ENCODE data around the gene CMTR2. TPM values are rescaled to one million over a fixed set of nuclear protein-coding genes. Genes with fewer than 3 reads are reported as not detected.

CMTR2 gene
- polyA plus RNA-seq, 1 of the 3 experiments (the other 2 are of a cell fraction), result 7.2 TPM

DNA sequence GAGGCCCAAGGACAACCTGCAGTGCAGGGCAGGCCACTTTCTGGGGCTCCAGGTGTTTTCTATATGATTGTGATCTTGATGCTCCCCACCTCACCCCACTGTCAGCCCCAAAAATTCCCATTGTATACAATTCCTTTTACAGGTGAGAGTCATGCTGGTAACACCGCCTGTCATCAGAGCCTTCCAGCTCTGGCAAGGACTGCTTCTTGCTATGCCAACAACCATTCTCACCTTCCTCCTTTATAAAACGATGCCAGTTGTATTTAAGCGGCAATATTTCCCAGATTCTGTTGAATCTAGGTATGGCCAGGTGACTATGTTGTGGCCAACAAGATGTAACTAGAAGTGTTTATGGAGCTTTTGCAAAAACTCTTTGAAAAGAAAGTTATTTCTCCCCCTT is 38.9 kb upstream of the CMTR2 start:
- POLR2A ChIA-PET, result no interaction called here
- H3K9me2 ChIP-seq, result no peaks in the 10 kb centered on the region
- no peaks in the 10 kb centered on the region for H3F3A ChIP-seq (replicated peaks; ENCODE audit: insufficient read depth)

DNA sequence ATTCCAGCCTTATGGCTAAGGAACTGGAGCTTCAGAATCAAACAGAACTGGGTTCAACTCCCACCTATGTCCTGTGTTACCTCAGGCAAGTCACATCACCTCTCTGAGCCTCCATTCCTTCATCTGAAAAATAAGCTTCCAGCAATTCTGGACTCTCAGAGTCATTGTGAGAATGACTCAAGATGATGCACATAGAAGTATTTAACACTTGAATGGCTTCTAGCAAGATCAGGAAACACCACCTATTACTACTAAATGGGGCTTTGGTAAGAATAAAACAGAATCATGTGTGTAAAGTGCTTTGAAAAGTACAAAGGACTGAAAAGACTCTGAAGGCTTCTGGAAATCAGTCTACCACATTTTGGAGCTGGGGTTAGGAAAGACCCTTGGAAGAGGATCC is 38.5 kb upstream of the CMTR2 start:
- no peak for DNase-seq
- no peak overlapping the region for H3K4me2 ChIP-seq
- CTCF ChIA-PET, result interaction anchor here (4.0 kb wide), 2 partner anchors 16 to 31 kb away, joined by 15 to 22 read pairs; partner anchors contain the start of gene CALB2
- no peak overlapping the region for H3K9ac ChIP-seq
- H4K20me1 ChIP-seq (ENCODE audit: insufficient read depth), result no peaks in the 10 kb centered on the region
- H2AFZ ChIP-seq (ENCODE audit: low read depth), result no peak overlapping the region
- H3K27me3 ChIP-seq (ENCODE audit: insufficient read depth), result no peaks in the 10 kb centered on the region
- no peaks in the 10 kb centered on the region for H3K79me2 ChIP-seq (ENCODE audit: insufficient read depth)
- H3F3A ChIP-seq (replicated peaks; ENCODE audit: insufficient read depth), result no peaks in the 10 kb centered on the region
- POLR2A ChIA-PET, result no interaction called here
- H3K9me2 ChIP-seq, result no peaks in the 10 kb centered on the region
- H3K4me1 ChIP-seq (ENCODE audit: control insufficient read depth in 1 of 2, insufficient read depth in 2 of 2, low read depth in 1 of 2, low read length in 1 of 2), result no peaks in the 10 kb centered on the region
- no peak overlapping the region for H3K27ac ChIP-seq (ENCODE audit: low read depth in 2 of 2, low read length in 1 of 2)
- H3K9me3 ChIP-seq, result 0 out of 2 replicates have a peak, but pooled peaks cover 8% of the 10 kb centered on the region
- no peak overlapping the region for H3K4me3 ChIP-seq (ENCODE audit: low read depth in 2 of 2, low read length in 1 of 2)
- H3K36me3 ChIP-seq (replicated peaks in 1 of 2; ENCODE audit: control insufficient read depth in 1 of 2, insufficient read depth in 2 of 2, low read length in 1 of 2), result no peaks in the 10 kb centered on the region
- TF ChIP-seq EP300 (IDR thresholded peaks at IDR 0.05; ENCODE audit: borderline replicate concordance in 1 of 2, low read depth in 1 of 2, low read length in 1 of 2), result no peak
- no peak for TF ChIP-seq TCF12 (IDR thresholded peaks at IDR 0.05)
- TF ChIP-seq, protein P1, sequence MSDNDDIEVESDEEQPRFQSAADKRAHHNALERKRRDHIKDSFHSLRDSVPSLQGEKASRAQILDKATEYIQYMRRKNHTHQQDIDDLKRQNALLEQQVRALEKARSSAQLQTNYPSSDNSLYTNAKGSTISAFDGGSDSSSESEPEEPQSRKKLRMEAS (IDR thresholded peaks at IDR 0.05; ENCODE audit: low read depth), result no peak
- TF ChIP-seq, protein P2, sequence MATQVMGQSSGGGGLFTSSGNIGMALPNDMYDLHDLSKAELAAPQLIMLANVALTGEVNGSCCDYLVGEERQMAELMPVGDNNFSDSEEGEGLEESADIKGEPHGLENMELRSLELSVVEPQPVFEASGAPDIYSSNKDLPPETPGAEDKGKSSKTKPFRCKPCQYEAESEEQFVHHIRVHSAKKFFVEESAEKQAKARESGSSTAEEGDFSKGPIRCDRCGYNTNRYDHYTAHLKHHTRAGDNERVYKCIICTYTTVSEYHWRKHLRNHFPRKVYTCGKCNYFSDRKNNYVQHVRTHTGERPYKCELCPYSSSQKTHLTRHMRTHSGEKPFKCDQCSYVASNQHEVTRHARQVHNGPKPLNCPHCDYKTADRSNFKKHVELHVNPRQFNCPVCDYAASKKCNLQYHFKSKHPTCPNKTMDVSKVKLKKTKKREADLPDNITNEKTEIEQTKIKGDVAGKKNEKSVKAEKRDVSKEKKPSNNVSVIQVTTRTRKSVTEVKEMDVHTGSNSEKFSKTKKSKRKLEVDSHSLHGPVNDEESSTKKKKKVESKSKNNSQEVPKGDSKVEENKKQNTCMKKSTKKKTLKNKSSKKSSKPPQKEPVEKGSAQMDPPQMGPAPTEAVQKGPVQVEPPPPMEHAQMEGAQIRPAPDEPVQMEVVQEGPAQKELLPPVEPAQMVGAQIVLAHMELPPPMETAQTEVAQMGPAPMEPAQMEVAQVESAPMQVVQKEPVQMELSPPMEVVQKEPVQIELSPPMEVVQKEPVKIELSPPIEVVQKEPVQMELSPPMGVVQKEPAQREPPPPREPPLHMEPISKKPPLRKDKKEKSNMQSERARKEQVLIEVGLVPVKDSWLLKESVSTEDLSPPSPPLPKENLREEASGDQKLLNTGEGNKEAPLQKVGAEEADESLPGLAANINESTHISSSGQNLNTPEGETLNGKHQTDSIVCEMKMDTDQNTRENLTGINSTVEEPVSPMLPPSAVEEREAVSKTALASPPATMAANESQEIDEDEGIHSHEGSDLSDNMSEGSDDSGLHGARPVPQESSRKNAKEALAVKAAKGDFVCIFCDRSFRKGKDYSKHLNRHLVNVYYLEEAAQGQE (IDR thresholded peaks at IDR 0.05; ENCODE audit: low read depth, low read length), result no peak
- no peak for TF ChIP-seq NRF1 (IDR thresholded peaks at IDR 0.05; ENCODE audit: low read depth, low read length)
- no peak for TF ChIP-seq TEAD4 (IDR thresholded peaks at IDR 0.05; ENCODE audit: borderline replicate concordance, insufficient read depth)
- no peak for TF ChIP-seq MXI1 (IDR thresholded peaks at IDR 0.05; ENCODE audit: low read depth, low read length)
- no peak for TF ChIP-seq FOXJ3 (CRISPR knock-in tag; IDR thresholded peaks at IDR 0.05)
- TF ChIP-seq, protein P3, sequence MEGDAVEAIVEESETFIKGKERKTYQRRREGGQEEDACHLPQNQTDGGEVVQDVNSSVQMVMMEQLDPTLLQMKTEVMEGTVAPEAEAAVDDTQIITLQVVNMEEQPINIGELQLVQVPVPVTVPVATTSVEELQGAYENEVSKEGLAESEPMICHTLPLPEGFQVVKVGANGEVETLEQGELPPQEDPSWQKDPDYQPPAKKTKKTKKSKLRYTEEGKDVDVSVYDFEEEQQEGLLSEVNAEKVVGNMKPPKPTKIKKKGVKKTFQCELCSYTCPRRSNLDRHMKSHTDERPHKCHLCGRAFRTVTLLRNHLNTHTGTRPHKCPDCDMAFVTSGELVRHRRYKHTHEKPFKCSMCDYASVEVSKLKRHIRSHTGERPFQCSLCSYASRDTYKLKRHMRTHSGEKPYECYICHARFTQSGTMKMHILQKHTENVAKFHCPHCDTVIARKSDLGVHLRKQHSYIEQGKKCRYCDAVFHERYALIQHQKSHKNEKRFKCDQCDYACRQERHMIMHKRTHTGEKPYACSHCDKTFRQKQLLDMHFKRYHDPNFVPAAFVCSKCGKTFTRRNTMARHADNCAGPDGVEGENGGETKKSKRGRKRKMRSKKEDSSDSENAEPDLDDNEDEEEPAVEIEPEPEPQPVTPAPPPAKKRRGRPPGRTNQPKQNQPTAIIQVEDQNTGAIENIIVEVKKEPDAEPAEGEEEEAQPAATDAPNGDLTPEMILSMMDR (IDR thresholded peaks at IDR 0.05), result no peak

More for the DNA sequence above, 38.9 kb upstream of the CMTR2 start:
- CTCF ChIA-PET, result interaction anchor here (4.0 kb wide), 2 partner anchors 17 to 30 kb away, joined by 15 to 22 read pairs; partner anchors contain the start of gene CALB2
- H3K27me3 ChIP-seq (ENCODE audit: insufficient read depth), result no peaks in the 10 kb centered on the region
- no peak overlapping the region for H3K9ac ChIP-seq
- no peaks in the 10 kb centered on the region for H3K36me3 ChIP-seq (replicated peaks in 1 of 2; ENCODE audit: control insufficient read depth in 1 of 2, insufficient read depth in 2 of 2, low read length in 1 of 2)
- H4K20me1 ChIP-seq (ENCODE audit: insufficient read depth), result no peaks in the 10 kb centered on the region
- H2AFZ ChIP-seq (ENCODE audit: low read depth), result no peak overlapping the region
- H3K4me1 ChIP-seq (ENCODE audit: control insufficient read depth in 1 of 2, insufficient read depth in 2 of 2, low read depth in 1 of 2, low read length in 1 of 2), result no peaks in the 10 kb centered on the region
- no peak overlapping the region for H3K4me2 ChIP-seq
- 25% methylated on average over 3 of the region's 3 CpGs for WGBS (ENCODE audit: low lambda C conversion rate)
- H3K27ac ChIP-seq (ENCODE audit: low read depth in 2 of 2, low read length in 1 of 2), result no peak overlapping the region
- TF ChIP-seq, protein P3 (IDR thresholded peaks at IDR 0.05), result no peak
- TF ChIP-seq SMC3 (IDR thresholded peaks at IDR 0.05; ENCODE audit: low read depth, low read length), result no peak
- no peak for TF ChIP-seq NRF1 (IDR thresholded peaks at IDR 0.05; ENCODE audit: low read depth, low read length)
- no peak for TF ChIP-seq ELF1 (IDR thresholded peaks at IDR 0.05)
- TF ChIP-seq EP300 (IDR thresholded peaks at IDR 0.05; ENCODE audit: borderline replicate concordance in 1 of 2, low read depth in 1 of 2, low read length in 1 of 2), result no peak
- TF ChIP-seq FOXM1 (IDR thresholded peaks at IDR 0.05; ENCODE audit: low read depth), result no peak
- TF ChIP-seq TCF12 (IDR thresholded peaks at IDR 0.05), result no peak
- TF ChIP-seq SIN3A (IDR thresholded peaks at IDR 0.05; ENCODE audit: borderline replicate concordance, low read depth, low read length), result no peak
- TF ChIP-seq RXRA (IDR thresholded peaks at IDR 0.05; ENCODE audit: borderline replicate concordance, low read depth), result no peak
- TF ChIP-seq, protein P4, sequence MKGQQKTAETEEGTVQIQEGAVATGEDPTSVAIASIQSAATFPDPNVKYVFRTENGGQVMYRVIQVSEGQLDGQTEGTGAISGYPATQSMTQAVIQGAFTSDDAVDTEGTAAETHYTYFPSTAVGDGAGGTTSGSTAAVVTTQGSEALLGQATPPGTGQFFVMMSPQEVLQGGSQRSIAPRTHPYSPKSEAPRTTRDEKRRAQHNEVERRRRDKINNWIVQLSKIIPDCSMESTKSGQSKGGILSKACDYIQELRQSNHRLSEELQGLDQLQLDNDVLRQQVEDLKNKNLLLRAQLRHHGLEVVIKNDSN (IDR thresholded peaks at IDR 0.05; ENCODE audit: borderline replicate concordance, low read depth), result no peak
- TF ChIP-seq CHD2 (IDR thresholded peaks at IDR 0.05; ENCODE audit: low read length, partially characterized antibody), result no peak
- no peak for TF ChIP-seq FOSL2 (IDR thresholded peaks at IDR 0.05; ENCODE audit: borderline replicate concordance, low read depth)
- TF ChIP-seq EZH2phosphoT487 (IDR thresholded peaks at IDR 0.05; ENCODE audit: borderline replicate concordance, low read depth), result no peak
- TF ChIP-seq FOXJ3 (CRISPR knock-in tag; IDR thresholded peaks at IDR 0.05), result no peak
- TF ChIP-seq RFX5 (IDR thresholded peaks at IDR 0.05; ENCODE audit: low read length), result no peak
- TF ChIP-seq RCOR1 (IDR thresholded peaks at IDR 0.05; ENCODE audit: low read length), result no peak
- no peak for TF ChIP-seq GABPA (IDR thresholded peaks at IDR 0.05; ENCODE audit: low read depth)
- TF ChIP-seq NFIC (IDR thresholded peaks at IDR 0.05; ENCODE audit: borderline replicate concordance), result no peak
- no peaks in the 10 kb centered on the region for H3K79me2 ChIP-seq (ENCODE audit: insufficient read depth)
- no peak for DNase-seq
- 0 out of 2 replicates have a peak, but pooled peaks cover 8% of the 10 kb centered on the region for H3K9me3 ChIP-seq
- H3K4me3 ChIP-seq (ENCODE audit: low read depth in 2 of 2, low read length in 1 of 2), result no peak overlapping the region
